IMR-90 (cell line): Measurements from ENCODE around the gene RASSF3. TPM values are rescaled to one million over a fixed set of nuclear protein-coding genes. Genes with fewer than 3 reads are reported as not detected.
A peak's percentile ranks its signal among the peaks of the same experiment; 100 is the strongest.

Experiments
- ATAC-seq: fragments of 200-7000 bp; cut with Tn5 transposase; 2 replicates; pipeline ENCODE4 v1.9.1; 2020; ENCODE audit warnings: low read depth, mild to moderate bottlenecking, moderate library complexity
- BruUV-seq: library from RNA; stranded (reverse); fragments of 400-500 nt; replicated peaks from 2 replicates; lab custom pipeline; 2021; lab: Mats Ljungman, UMichigan
- CTCF ChIA-PET: fragments of 300-600 bp; formaldehyde crosslinking; extraction: SDS; loops from one replicate; lab custom pipeline; 2021; ENCODE audit warnings: antibody characterized with exemption; lab: Yijun Ruan, JAX
- POLR2A ChIA-PET: fragments of 300-600 bp; sonication (Branson Sonifier 250); formaldehyde crosslinking; loops from one replicate; lab custom pipeline; 2022; ENCODE audit warnings: antibody characterized with exemption; ENCODE audit not compliant: unreplicated experiment; lab: Charles Lee
- DNase-seq: peaks from one replicate; pipeline ENCODE4 v3.0.0; 2013
- H2AFZ ChIP-seq: replicated peaks from 2 replicates; pipeline ENCODE3; 2013; ENCODE audit warnings: low read length, mild to moderate bottlenecking; ENCODE audit not compliant: poor library complexity
- H2AK5ac ChIP-seq: 2 replicates; pipeline ENCODE4 v1.6.1; 2013; ENCODE audit warnings: low read depth, low read length, inconsistent platforms
- H2AK9ac ChIP-seq: replicated peaks from 2 replicates; pipeline ENCODE3; 2013; ENCODE audit warnings: mild to moderate bottlenecking, low read depth, low read length, moderate library complexity; ENCODE audit not compliant: poor library complexity
- H2BK120ac ChIP-seq: 2 replicates; pipeline ENCODE4 v1.6.1; 2013; ENCODE audit warnings: low read depth, low read length, inconsistent platforms
- H2BK15ac ChIP-seq: 3 replicates; pipeline ENCODE4 v1.6.1; 2013; ENCODE audit warnings: low read depth, low read length, inconsistent platforms
- H2BK20ac ChIP-seq: 2 replicates; pipeline ENCODE4 v1.6.1; 2013; ENCODE audit warnings: low read depth, mild to moderate bottlenecking, inconsistent platforms, low read length, moderate library complexity
- H2BK5ac ChIP-seq: 2 replicates; pipeline ENCODE4 v1.6.1; 2013; ENCODE audit warnings: mild to moderate bottlenecking, low read depth, low read length, inconsistent platforms; ENCODE audit not compliant: poor library complexity, severe bottlenecking
- H3K14ac ChIP-seq: replicated peaks from 2 replicates; pipeline ENCODE4 v1.6.1; 2013; ENCODE audit warnings: low read depth, low read length, inconsistent platforms
- H3K18ac ChIP-seq: 2 replicates; pipeline ENCODE4 v1.6.1; 2013; ENCODE audit warnings: low read depth, low read length, control low read depth
- H3K23ac ChIP-seq: 2 replicates; pipeline ENCODE4 v1.6.1; 2013; ENCODE audit warnings: low read depth, low read length, inconsistent platforms
- H3K27ac ChIP-seq: 2 replicates; pipeline ENCODE4 v1.5.1; 2013; ENCODE audit warnings: mild to moderate bottlenecking, control low read depth, low read length; ENCODE audit not compliant: insufficient read depth
- H3K27me3 ChIP-seq: 2 replicates; pipeline ENCODE4 v1.6.1; 2013; ENCODE audit warnings: low read length; ENCODE audit not compliant: control insufficient read depth, insufficient read depth
- H3K36me3 ChIP-seq: 2 replicates; pipeline ENCODE4 v1.6.1; 2013; ENCODE audit warnings: low read length, mixed read lengths; ENCODE audit not compliant: control insufficient read depth, insufficient read depth
- H3K4ac ChIP-seq: 2 replicates; pipeline ENCODE4 v1.6.1; 2013; ENCODE audit warnings: low read depth, low read length, inconsistent platforms
- H3K4me1 ChIP-seq: 2 replicates; pipeline ENCODE4 v1.6.1; 2013; ENCODE audit warnings: low read length, mixed read lengths; ENCODE audit not compliant: control insufficient read depth, insufficient read depth
- H3K4me2 ChIP-seq: 2 replicates; pipeline ENCODE4 v1.6.1; 2013; ENCODE audit warnings: low read depth, mild to moderate bottlenecking, control low read depth, low read length, moderate library complexity
- H3K4me3 ChIP-seq: 2 replicates; pipeline ENCODE4 v1.5.1; 2013; ENCODE audit warnings: low read depth, mild to moderate bottlenecking, control low read depth, low read length, moderate library complexity; ENCODE audit not compliant: insufficient read depth
- H3K56ac ChIP-seq: 2 replicates; pipeline ENCODE4 v1.6.1; 2013; ENCODE audit warnings: low read length, inconsistent platforms; ENCODE audit not compliant: insufficient read depth; ENCODE audit errors: extremely low read depth
- H3K79me1 ChIP-seq, 2 experiments: 2 replicates each; pipeline ENCODE4 v1.6.1; 2013; ENCODE audit warnings: low read length in 2 of 2, inconsistent platforms in 1 of 2, low read depth in 1 of 2
- H3K9ac ChIP-seq: 2 replicates; pipeline ENCODE4 v1.6.1; 2013; ENCODE audit warnings: low read depth, low read length, control low read depth
- H3K9me1 ChIP-seq: 2 replicates; pipeline ENCODE4 v1.6.1; 2013; ENCODE audit warnings: low read length, inconsistent platforms; ENCODE audit not compliant: insufficient read depth
- H3K9me3 ChIP-seq: 2 replicates; pipeline ENCODE4 v1.6.1; 2013; ENCODE audit warnings: low read length; ENCODE audit not compliant: control insufficient read depth, insufficient read depth
- H4K20me1 ChIP-seq: 2 replicates; pipeline ENCODE4 v1.6.1; 2013; ENCODE audit warnings: low read length, inconsistent platforms; ENCODE audit not compliant: insufficient read depth
- H4K5ac ChIP-seq: 2 replicates; pipeline ENCODE4 v1.6.1; 2013; ENCODE audit warnings: mild to moderate bottlenecking, low read depth, low read length, control low read depth
- H4K8ac ChIP-seq, 2 experiments: 2 replicates each; pipeline ENCODE4 v1.6.1; 2013; ENCODE audit warnings: low read depth in 2 of 2, low read length in 2 of 2, control low read depth in 1 of 2, inconsistent platforms in 1 of 2
- H4K91ac ChIP-seq: 2 replicates; pipeline ENCODE4 v1.6.1; 2013; ENCODE audit warnings: low read depth, low read length, inconsistent platforms; ENCODE audit not compliant: insufficient read depth
- CTCF ChIP-seq: conservative IDR thresholded peaks from 2 replicates; pipeline ENCODE4 v1.5.1; 2012; ENCODE audit warnings: mild to moderate bottlenecking, low read depth, low read length, improper control_type of control experiment
- NFE2L2 ChIP-seq: fragments of 150-350 bp; IDR thresholded peaks from 2 replicates; pipeline ENCODE4 v1.6.1; 2016; ENCODE audit warnings: low read depth, mild to moderate bottlenecking, low read length
- RAD21 ChIP-seq: IDR thresholded peaks from 2 replicates; pipeline ENCODE4 v1.6.1; 2012; ENCODE audit warnings: low read length, improper control_type of control experiment
- SMC3 ChIP-seq: fragments of 150-350 bp; IDR thresholded peaks from 2 replicates; pipeline ENCODE4 v1.6.1; 2016; ENCODE audit warnings: low read depth, mild to moderate bottlenecking, antibody characterized with exemption, low read length, moderate library complexity
- WGBS, 2 experiments: methylation state at CpG; one replicate each; pipeline versions ENCODE4 v1.1.5 to v1.1.7; 2013; ENCODE audit warnings: missing lambda C conversion rate in 2 of 2; ENCODE audit not compliant: insufficient read length in 1 of 2; ENCODE audit errors: extremely low coverage in 2 of 2; 5-methylcytosine and 5-hydroxymethylcytosine counted together
- dilution Hi-C: fragments of 300-500 bp; cut with HindIII; formaldehyde crosslinking; loops from one replicate; pipeline ENCODE4 v1.14.3; 2018; ENCODE audit warnings: low sequenced_read_pairs; ENCODE audit not compliant: unreplicated experiment
- in situ Hi-C: fragments of 300-500 bp; cut with MboI; formaldehyde crosslinking; loops from 3 replicates; pipeline ENCODE4 v1.14.3; 2019; ENCODE audit warnings: low sequenced_read_pairs, inconsistent platforms, mixed read lengths
- intact Hi-C: fragments of 100-400 bp; cut with micrococcal nuclease; formaldehyde crosslinking; loops from 2 replicates; pipeline ENCODE4 v1.10.0; 2022
- polyA plus RNA-seq, 3 experiments: library from polyadenylated mRNA; depleted of rRNA; stranded (reverse); fragments of >200 nt; gene quantifications; 2 replicates each; pipeline ENCODE4 v1.2.3, GENCODE V29; 2012; ENCODE audit warnings: low replicate concordance in 1 of 3
- total RNA-seq: library from RNA; depleted of rRNA; stranded (reverse); fragments of >200 nt; gene quantifications from 2 replicates; pipeline ENCODE4 v1.2.3, GENCODE V29; 2012

RASSF3 gene
- total and polyA plus RNA-seq, 2 of the 4 experiments (the other 2 are of a cell fraction) = 18.7 to 39.3 TPM

- no peak overlapping the region for H2BK20ac ChIP-seq
- no peak overlapping the region for H2BK5ac ChIP-seq
- ATAC-seq (peak; percentile 15; the same call in 1 of the 2 replicates), DNase-seq (peak; percentile 43)
- dilution Hi-C loops = no loop called here
- H4K5ac ChIP-seq = no peak overlapping the region
- no peak overlapping the region for H3K9ac ChIP-seq
- no peak overlapping the region for H3K14ac ChIP-seq
- H3K4me2 ChIP-seq = no peak overlapping the region
- H3K36me3 ChIP-seq = peaks cover 13% of the 10 kb centered on the region
- in situ Hi-C loops = no loop called here
- H3K23ac ChIP-seq = no peak overlapping the region
- no peak overlapping the region for H3K27ac ChIP-seq
- H3K9me3 ChIP-seq = no peaks in the 10 kb centered on the region
- H3K4me1 ChIP-seq = peaks cover 3% of the 10 kb centered on the region
- H2BK120ac ChIP-seq = no peak overlapping the region
- BruUV-seq = no TSS peak
- ChIA-PET CTCF (interaction anchor here (0.7 to 4.4 kb wide), 5 partner anchors 7 to 151 kb away, joined by 3 to 27 read pairs (median 4); no protein-coding TSS in a partner anchor), POLR2A (no interaction called here)
- peaks cover 7 to 40% of the 10 kb centered on the region in 2 experiments for H3K79me1 ChIP-seq
- H2BK15ac ChIP-seq = no peak overlapping the region
- no peaks in the 10 kb centered on the region for H3K27me3 ChIP-seq
- peaks cover 10% of the 10 kb centered on the region for H4K20me1 ChIP-seq
- no peak overlapping the region for H3K18ac ChIP-seq
- TF ChIP-seq NFE2L2 = no peak
- TF ChIP-seq SMC3 = peak; percentile 70
- peak; percentile 54 for TF ChIP-seq CTCF
- TF ChIP-seq RAD21 = peak; percentile 63
- no peak overlapping the region for H4K8ac ChIP-seq
- no peak overlapping the region for H2AK9ac ChIP-seq
- intact Hi-C loops = no loop called here
- no peak overlapping the region for H3K56ac ChIP-seq
- no peak overlapping the region for H3K4ac ChIP-seq
- H3K4me3 ChIP-seq = no peak overlapping the region
- peaks cover 6% of the 10 kb centered on the region; the same call in 1 of the 2 replicates for H3K9me1 ChIP-seq
- no peak overlapping the region for H2AK5ac ChIP-seq
- no CpG with 5 or more reads among the region's 1 CpG for WGBS, 2 experiments
- no peak overlapping the region for H2AFZ ChIP-seq
- no peak overlapping the region for H4K91ac ChIP-seq
These were observed 85.9 kb downstream of the RASSF3 start for GRCh38 chr12:64696080-64696741.
